ENCODE results near the gene ALKBH6. TPM values are rescaled to one million over a fixed set of nuclear protein-coding genes. Genes with fewer than 3 reads are reported as not detected.
A peak's percentile ranks its signal among the peaks of the same experiment; 100 is the strongest.

The ALKBH6 gene
- total RNA-seq, 1 experiment from 2014 or later: 32.5 TPM

DNA sequence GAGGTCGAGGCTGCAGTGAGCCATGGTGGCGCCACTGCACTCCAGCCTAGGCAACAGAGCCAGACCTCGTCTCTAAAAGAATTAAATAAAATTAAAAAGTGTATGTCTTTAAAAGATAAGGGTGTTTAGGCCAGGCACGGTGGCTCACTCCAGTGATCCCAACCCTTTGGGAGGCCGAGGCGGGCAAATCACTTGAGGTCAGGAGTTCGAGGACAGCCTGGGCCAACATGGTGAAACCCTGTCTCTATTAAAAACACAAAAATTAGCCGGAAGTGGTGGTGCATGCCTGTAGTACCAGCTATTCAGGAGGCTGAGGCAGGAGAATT, 26.5 kb downstream of the ALKBH6 start:
- Histone ChIP-seq H3T11ph (ENCODE audit: low read length) (no peak overlapping the region), H3K9ac (ENCODE audit: extremely low read depth, insufficient read length, low read length) (no peak overlapping the region)

More for the DNA sequence above, 26.5 kb downstream of the ALKBH6 start:
- Histone ChIP-seq H3K27ac (ENCODE audit: insufficient read length, low read depth, low read length) (no peak overlapping the region), H4K5ac (ENCODE audit: insufficient read length, low read depth, low read length) (no peak overlapping the region), H4K8ac (replicated peaks; ENCODE audit: insufficient read length, low read depth, low read length) (no peak overlapping the region), H2AK5ac (ENCODE audit: insufficient read length, low read length) (no peak overlapping the region), H2BK20ac (ENCODE audit: low read depth, low read length, poor library complexity, severe bottlenecking) (no peak overlapping the region), H3K4ac (ENCODE audit: low read depth, low read length) (no peak overlapping the region), H3K23me2 (ENCODE audit: insufficient read length, low read depth, low read length, poor library complexity, severe bottlenecking) (no peaks in the 10 kb centered on the region), H3K79me1 (ENCODE audit: insufficient read depth, low read depth, low read length, poor library complexity, severe bottlenecking) (no peaks in the 10 kb centered on the region), H2BK120ac (ENCODE audit: low read depth, low read length, poor library complexity, severe bottlenecking) (no peak overlapping the region), H2BK15ac (ENCODE audit: low read depth, low read length) (no peak overlapping the region), H3K27me3 (ENCODE audit: insufficient read depth, low read length) (no peaks in the 10 kb centered on the region; the same call in 1 of the 2 replicates), H3K9me3 (ENCODE audit: control insufficient read depth, low read depth, low read length) (no peaks in the 10 kb centered on the region), H3K56ac (ENCODE audit: insufficient read length, low read depth, low read length) (no peak overlapping the region), H3K23ac (ENCODE audit: insufficient read length, low read depth, low read length) (no peak overlapping the region), H3K18ac (ENCODE audit: insufficient read length, low read depth, low read length) (no peak overlapping the region), H4K20me1 (ENCODE audit: control insufficient read depth, insufficient read depth, insufficient read length) (no peaks in the 10 kb centered on the region), H4K91ac (ENCODE audit: insufficient read length, low read depth, low read length) (no peak overlapping the region), H2BK5ac (ENCODE audit: insufficient read length, low read length) (no peak overlapping the region), H3K4me1 (ENCODE audit: insufficient read depth, low read length) (no peaks in the 10 kb centered on the region), H2AFZ (ENCODE audit: low read length) (no peak overlapping the region), H3K79me2 (ENCODE audit: insufficient read depth, low read length) (no peaks in the 10 kb centered on the region), H3K14ac (ENCODE audit: insufficient read depth, low read length) (no peak overlapping the region), H3K4me2 (ENCODE audit: insufficient read depth, insufficient read length, low read length) (peak overlapping the region; percentile 59), H2BK12ac (ENCODE audit: insufficient read length, low read depth, low read length) (no peak overlapping the region)
- WGBS (ENCODE audit: extremely low coverage, insufficient read length, low lambda C conversion rate): no CpG with 5 or more reads among the region's 8 CpGs
- H3K4me1 Mint-ChIP-seq: peaks cover 4 to 9% of the 10 kb centered on the region in 2 experiments
- no peak for DNase-seq
- no peaks in the 10 kb centered on the region; a peak in 2 of 5 replicates for H3K9me3 Mint-ChIP-seq
- H3K4me3 Mint-ChIP-seq: peak overlapping the region; percentile 71 to 92
- TF ChIP-seq, protein P1, sequence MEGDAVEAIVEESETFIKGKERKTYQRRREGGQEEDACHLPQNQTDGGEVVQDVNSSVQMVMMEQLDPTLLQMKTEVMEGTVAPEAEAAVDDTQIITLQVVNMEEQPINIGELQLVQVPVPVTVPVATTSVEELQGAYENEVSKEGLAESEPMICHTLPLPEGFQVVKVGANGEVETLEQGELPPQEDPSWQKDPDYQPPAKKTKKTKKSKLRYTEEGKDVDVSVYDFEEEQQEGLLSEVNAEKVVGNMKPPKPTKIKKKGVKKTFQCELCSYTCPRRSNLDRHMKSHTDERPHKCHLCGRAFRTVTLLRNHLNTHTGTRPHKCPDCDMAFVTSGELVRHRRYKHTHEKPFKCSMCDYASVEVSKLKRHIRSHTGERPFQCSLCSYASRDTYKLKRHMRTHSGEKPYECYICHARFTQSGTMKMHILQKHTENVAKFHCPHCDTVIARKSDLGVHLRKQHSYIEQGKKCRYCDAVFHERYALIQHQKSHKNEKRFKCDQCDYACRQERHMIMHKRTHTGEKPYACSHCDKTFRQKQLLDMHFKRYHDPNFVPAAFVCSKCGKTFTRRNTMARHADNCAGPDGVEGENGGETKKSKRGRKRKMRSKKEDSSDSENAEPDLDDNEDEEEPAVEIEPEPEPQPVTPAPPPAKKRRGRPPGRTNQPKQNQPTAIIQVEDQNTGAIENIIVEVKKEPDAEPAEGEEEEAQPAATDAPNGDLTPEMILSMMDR (conservative IDR thresholded peaks at IDR 0.05): peak; percentile 25; the same call in 2 of the 3 replicates
- H3K27me3 Mint-ChIP-seq (ENCODE audit: low read depth): peaks cover 71% of the 10 kb centered on the region
- H3K36me3 Mint-ChIP-seq (ENCODE audit: insufficient read depth in 1 of 3, low read depth in 3 of 3): no peaks in the 10 kb centered on the region; a peak in 1 of 7 replicates
- H3K27ac Mint-ChIP-seq: no peak overlapping the region

Measured in H9 (cell line).